ENCODE data around the gene PTCH2.
"Not testable (repeated sequence)": the region's sequence is repeated elsewhere in the genome, so short reads cannot be mapped to it uniquely, and the experiment has no call there.

Gene PTCH2

GRCh38 chr1:44819196-44819607 lies 23.9 kb downstream of the PTCH2 start:
- DNase-seq = no peak

DNA sequence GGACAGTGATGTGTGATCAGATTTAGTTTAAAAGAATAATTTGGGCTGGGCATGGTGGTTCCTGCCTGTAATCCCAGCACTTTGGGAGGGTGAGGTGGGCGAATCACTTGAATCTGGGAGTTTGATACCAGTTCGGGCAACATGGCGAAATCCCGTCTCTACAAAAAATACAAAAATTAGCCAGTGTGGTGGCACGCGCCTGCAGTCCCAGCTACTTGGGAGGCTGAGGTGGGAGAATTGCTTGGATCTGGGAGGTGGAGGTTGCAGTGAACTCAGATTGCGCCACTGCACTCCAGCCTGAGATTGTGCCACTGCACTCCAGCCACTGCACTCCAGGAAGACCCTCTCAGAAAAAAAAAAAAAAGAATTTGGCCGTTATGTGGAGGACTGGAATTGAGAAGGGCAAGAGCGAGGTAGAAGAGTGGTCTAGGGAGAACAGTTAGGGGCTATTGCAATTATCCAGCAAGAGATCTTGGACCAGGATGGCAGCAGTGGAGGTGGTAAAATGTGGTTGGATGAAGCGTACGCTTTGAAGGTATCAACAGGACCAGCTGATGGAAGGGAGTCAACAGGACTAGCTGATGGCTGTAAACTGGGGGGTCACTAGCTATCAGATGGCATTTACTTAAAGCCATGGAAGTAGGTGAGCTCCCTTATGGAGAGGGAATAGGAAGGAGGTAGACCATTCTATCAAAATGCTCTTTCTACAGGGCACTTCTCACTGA lies 25.1 kb downstream of the PTCH2 start:
- DNase-seq = no peak

GRCh38 chr1:44817307-44817706 lies 25.7 kb downstream of the PTCH2 start:
- DNase-seq = no peak

GRCh38 chr1:44815926-44816325 lies 27.1 kb downstream of the PTCH2 start:
- DNase-seq = not testable (repeated sequence)

DNA sequence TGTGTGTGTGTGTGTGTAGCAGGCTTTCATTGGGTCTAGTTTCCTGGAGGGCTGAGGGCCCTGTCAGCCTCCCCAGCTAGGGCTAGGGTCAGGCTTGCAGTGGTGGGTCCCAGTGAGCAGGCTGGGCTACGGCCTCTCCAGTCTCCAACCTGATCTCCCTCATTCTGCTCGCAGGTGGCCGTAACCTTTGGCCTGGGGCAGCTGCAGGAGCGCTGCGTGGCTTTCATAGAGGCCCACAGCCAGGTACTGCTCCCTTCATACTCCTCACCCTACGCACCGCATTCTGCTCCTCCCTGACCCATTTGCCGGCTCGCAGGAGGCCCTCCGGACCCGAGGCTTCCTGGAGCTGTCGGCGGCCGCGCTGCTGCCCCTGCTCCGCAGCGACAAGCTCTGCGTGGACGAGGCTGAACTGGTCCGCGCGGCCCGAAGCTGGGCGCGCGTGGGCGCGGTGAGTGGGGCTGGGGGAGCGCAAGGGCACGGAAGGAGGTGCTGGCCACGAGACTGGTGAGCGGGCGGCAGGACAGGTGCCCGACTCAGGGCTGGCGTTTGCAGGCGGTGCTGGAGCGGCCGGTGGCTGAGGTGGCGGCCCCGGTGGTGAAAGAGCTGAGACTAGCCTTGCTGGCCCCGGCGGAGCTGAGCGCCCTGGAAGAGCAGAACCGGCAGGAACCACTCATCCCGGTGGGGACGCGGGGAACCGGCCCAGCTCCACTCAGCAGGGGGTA lies 30.1 kb downstream of the PTCH2 start:
- DNase-seq = no peak

- no peak for DNase-seq
Observed at GRCh38 chr1:44811234-44811633, 31.8 kb downstream of the PTCH2 start.

- DNase-seq = not testable (repeated sequence)
Observed at GRCh38 chr1:44810762-44811105, 32.3 kb downstream of the PTCH2 start.

DNA sequence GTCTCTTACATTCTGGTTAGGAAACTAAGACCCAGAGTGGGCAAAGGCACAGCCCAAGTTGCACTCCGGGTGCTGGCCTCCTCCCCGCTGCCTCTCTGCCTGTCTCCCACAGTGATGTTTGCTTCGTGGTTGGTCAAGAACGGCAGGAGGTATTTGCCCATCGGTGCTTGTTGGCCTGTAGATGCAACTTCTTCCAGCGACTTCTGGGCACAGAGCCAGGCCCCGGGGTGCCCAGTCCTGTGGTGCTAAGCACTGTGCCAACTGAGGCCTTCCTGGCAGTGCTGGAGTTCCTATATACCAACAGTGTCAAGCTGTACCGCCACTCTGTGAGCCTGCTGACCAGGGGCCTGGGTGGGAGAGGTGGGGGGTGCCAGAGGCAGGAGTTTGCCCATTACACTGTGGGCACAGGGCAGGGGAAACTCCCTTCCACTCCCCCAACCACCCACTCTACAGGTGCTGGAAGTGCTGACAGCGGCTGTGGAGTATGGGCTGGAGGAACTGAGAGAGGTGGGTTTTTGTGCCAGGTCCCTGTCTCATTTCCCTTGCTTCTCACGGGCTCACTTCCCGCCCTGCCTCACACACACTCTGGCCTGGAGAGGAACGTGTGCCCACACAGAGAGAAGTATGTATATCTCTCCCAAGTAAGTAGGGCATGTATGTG lies 32.8 kb downstream of the PTCH2 start:
- peak; percentile 84 for DNase-seq

DNA sequence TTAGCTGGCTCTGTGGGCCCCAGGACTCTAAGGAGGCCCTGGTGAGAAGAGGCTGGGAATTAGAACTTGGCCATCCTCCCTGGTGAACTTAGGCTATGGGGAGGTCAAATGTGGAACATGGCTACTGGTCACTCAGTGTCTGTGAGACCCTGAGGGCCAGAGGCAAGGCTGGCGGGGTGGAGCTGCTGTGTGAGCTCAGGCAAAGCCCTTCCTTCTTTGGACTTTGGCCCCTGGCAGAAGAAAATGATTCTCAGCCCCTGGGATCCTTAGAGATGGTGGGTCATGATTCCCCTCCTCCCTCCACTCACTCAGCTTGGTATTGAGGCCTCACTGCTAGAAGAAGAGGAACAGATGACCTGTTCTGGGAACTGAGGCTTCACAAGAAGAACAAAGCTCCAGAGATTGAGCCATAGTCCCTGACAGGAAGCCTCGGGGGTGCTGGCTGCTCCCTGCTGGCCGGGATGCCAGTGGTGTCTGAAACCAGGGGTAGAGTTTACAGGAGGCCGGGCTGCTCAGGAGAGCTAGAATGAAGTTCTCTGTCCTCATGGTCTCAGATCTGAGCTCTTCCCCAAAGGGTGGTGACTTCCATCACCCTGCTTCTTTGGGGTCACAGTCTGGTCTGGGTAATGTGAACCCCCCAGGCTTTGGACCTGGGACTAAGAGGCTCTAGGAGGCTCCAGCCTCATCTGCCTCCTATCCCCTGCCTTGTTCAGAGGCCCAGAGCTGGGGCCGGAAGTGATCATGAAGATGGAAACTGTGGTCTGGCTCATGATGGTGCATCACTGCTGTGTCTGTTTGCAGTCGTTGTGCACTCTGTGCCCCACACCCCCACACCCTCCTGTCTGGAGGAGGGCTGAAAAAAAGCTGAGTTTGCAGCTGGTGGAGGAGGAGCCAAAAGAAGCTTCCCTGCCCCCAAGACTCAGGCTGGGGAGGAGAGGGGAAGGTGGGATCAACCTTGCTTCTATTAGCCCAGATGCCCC lies 33.8 kb downstream of the PTCH2 start:
- DNase-seq = no peak

DNA sequence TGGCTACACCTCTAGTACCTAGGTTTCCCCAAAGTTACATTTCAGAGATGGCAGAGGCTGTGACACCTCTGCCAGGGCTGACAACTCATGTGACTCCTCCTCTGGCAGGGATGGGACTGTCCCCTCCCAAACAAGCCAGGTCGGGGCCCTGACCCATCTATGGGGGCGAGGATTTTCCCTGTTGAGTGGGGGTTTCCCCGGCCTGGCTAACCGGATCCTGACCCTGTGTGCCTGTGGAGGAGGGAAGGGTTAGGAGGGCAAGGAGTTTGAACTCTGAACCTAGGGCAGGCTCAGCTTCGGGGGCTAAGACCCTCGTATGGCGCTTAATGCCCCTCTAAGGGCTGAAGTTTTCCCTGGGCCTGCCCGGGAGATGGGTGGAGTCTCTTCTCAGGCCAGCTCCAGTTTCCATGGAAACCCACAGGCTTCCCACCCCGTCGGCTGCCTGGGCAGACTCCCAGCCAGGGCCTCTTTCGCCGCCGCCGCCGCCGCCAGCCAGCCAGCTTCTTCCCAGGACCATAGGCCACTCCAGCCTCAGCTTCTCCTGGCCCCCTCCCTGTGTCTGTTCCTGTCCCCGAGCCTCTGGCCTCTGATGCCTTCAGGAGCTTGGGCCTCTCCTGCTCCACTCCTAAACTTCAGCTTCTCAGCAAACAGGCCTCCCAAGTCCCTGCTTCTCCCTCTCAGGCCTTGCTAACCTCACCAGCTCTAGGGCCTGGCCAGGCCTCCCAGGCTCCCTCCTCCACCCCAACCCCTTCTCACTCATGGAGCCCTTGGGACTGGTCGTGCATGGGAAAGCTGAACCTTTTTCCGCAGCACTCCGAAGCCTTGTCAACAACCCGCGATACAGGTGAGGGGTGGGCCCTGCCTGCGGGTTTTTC lies 34.8 kb downstream of the PTCH2 start, which contains the start of gene BTBD19:
Gene BTBD19 (plus strand): TSS at position 461 of the 875 bp plus-strand sequence. CDS start 298 bp downstream, at position 759.
- DNase-seq = no peak

GRCh38 chr1:44807364-44808062 lies 35.5 kb downstream of the PTCH2 start:
- no peak for DNase-seq

DNA sequence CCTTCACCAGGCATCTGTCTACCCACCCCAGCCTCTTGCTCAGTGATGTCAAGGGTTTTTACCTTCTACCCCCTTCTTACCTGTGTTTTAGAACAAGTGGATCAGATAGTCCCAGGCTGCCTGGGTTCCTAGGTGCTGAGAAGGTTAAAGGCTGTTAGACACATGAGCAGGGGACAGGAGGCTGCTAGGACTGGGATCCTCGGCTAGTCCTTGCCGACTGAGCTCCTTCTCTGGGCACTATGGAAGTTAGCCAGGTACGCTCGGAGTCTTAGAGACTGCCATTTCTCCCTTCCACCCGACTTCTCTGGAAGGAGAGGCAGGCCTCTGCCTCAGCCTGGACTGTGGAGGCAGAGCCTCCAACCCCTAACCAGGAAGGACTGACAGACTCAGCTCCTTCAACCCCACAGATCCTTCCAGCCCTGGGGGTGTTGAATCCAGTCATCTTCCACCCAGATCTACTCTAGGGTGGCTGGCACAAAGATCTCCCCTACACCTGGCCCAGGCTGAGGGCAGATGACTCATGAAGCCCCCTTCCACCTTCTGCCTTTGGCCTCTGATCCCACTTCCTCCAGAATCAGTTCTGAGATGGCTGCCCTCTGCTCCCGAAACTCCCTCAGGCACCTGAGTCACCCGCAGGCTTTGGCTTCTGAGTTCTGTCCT lies 36.2 kb downstream of the PTCH2 start, which contains the start of gene DYNLT4:
Gene DYNLT4 (minus strand): TSS at position 648 of the 660 bp plus-strand sequence. CDS start 683 bp downstream, outside the sequence.
- no peak for DNase-seq

DNA sequence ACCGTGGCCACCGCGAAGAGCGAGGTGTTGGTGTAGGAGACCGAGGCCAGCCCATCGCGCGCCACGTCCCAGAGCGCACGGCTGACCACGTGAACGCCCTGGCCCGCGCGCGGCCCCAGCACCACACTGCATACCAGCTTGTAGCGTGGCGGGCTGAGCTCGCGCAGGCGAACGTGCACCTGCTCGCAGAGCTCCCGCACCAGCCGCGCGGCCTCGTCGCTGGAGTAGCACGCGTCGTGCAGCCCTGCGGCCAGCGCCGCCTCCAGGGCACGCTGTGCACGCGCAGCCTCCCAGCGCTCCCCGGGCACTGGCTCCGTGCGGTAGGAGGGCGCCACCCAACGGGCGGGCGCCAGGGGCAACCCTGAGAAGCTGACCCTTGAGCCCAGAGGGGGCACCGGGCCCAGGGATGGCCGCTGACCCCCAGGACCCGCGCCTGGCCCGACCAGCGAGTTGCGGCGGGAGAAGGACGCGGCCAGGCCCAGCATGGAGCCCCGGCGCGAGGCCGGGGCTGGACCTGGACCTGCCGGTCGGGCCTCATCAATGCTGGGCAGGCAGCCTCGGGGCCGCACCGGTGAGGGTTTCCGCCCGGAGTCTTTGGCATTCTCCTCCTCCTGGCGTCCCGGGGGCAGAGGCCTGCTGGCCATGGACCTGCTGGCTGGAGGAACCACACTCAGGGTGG lies 36.9 kb downstream of the PTCH2 start:
- DNase-seq = no peak

- no peak for DNase-seq
Observed at GRCh38 chr1:44805311-44806024, 37.6 kb downstream of the PTCH2 start.

GRCh38 chr1:44803312-44804095 lies 39.5 kb downstream of the PTCH2 start:
- no peak for DNase-seq

- no peak for DNase-seq
Observed at GRCh38 chr1:44803062-44803311, 40.1 kb downstream of the PTCH2 start.

GRCh38 chr1:44802306-44803061 lies 40.6 kb downstream of the PTCH2 start:
- DNase-seq = no peak
